Right lobe of liver (tissue), 4 donors: ENCODE data around the gene MOXD1.
A peak's percentile ranks its signal among the peaks of the same experiment; 100 is the strongest.

Experiments
- POLR2A ChIP-seq: fragments of 450-650 bp; IDR thresholded peaks from one replicate; pipeline ENCODE4 v1.6.1; 2017; ENCODE audit warnings: antibody characterized with exemption, mild to moderate bottlenecking
- TF ChIP-seq, protein P1 (sequence below), 4 donors: fragments of 200-600 bp in 3 of 4; fragments of 450-650 bp in 1 of 4; IDR thresholded peaks; one replicate each; pipeline versions ENCODE4 v1.5.1 to v1.8.0; 2016 to 2022; ENCODE audit warnings: antibody characterized with exemption in 4 of 4, mild to moderate bottlenecking in 2 of 4
- donor health status: DM: no; HTN: no; CAD: no.
- donor health status: DM: no; HTN: no; CAD: no.
- donor health status: DM: no; HTN: yes; CAD: no.

- TF ChIP-seq, protein P1, sequence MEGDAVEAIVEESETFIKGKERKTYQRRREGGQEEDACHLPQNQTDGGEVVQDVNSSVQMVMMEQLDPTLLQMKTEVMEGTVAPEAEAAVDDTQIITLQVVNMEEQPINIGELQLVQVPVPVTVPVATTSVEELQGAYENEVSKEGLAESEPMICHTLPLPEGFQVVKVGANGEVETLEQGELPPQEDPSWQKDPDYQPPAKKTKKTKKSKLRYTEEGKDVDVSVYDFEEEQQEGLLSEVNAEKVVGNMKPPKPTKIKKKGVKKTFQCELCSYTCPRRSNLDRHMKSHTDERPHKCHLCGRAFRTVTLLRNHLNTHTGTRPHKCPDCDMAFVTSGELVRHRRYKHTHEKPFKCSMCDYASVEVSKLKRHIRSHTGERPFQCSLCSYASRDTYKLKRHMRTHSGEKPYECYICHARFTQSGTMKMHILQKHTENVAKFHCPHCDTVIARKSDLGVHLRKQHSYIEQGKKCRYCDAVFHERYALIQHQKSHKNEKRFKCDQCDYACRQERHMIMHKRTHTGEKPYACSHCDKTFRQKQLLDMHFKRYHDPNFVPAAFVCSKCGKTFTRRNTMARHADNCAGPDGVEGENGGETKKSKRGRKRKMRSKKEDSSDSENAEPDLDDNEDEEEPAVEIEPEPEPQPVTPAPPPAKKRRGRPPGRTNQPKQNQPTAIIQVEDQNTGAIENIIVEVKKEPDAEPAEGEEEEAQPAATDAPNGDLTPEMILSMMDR (IDR thresholded peaks at IDR 0.05): peak; percentile 30 to 55 (median 40)
- no peak for TF ChIP-seq POLR2A
Measured at GRCh38 chr6:132392792-132393191, 8.5 kb downstream of the MOXD1 start.
